Measurements from ENCODE around the gene ACADS. TPM values are rescaled to one million over a fixed set of nuclear protein-coding genes. Genes with fewer than 3 reads are reported as not detected.

The ACADS gene
- total RNA-seq, 4 donors from 2014 or later, result 21.3 to 37.1 (median 29.1) TPM

DNA sequence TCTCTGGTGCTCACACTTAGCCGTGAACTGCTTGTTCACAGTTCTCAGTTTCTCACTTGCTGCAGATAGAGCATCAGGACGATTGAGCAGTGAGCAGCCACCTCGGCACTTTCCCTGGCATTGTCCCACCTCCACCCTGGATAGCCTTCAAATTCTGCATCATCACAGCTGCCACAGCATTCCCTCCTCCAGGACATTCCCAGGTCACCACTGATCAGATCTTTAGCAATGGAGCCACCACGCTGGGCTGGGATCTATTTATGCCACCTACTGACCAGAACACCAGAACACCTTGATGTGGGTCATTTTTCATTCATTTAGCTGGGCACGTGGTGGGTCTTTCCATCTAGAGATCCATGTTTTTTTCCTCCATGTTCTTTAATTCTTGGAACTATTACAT is 23.6 kb downstream of the ACADS start:
- DNase-seq (ENCODE audit: low spot score in 2 of 2), result no peak
- no peak overlapping the region for H3K4me3 ChIP-seq (ENCODE audit: low read depth, poor library complexity, severe bottlenecking)
- intact Hi-C loops (cut with DNase I; ENCODE audit: low total_unique reads), result no loop called here
- TF ChIP-seq CTCF (IDR thresholded peaks at IDR 0.05) (no peak), POLR2A (IDR thresholded peaks at IDR 0.05) (no peak)
- 71 to 76% methylated on average over 5 of the region's 5 CpGs for WGBS, 2 donors

GRCh38 chr12:120750806-120751205 is 25.2 kb downstream of the ACADS start:
- intact Hi-C loops (cut with DNase I; ENCODE audit: low total_unique reads), result no loop called here
- H3K4me3 ChIP-seq (ENCODE audit: low read depth, poor library complexity, severe bottlenecking), result no peak overlapping the region
- no peak for DNase-seq (ENCODE audit: low spot score in 2 of 2)
- 95 to 97% methylated on average over 5 of the region's 5 CpGs for whole genome bisulfite sequencing, 2 donors
- TF ChIP-seq POLR2A (IDR thresholded peaks at IDR 0.05), result no peak
- no peak for TF ChIP-seq CTCF (IDR thresholded peaks at IDR 0.05)

DNA sequence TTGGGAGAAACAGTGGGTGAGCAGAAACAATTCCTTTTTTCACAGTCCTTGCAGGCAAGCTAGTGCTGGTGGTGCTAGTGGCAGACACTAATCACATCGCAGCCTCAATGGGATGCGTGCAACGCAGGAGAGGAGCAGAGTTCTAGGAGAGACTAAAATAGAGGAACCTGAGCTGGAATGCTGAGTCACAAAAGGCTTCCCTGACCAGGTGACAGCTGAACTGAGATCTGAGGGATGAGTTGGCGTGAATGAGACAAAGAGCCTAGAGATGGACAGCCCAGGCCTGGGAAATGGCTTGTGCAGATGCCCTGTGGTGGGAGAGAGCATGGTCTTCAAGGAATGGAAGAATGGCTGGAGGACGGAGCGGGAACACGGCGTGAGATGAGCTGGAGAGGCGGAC is 25.8 kb downstream of the ACADS start:
- 95 to 98% methylated on average over 9 of the region's 9 CpGs for WGBS, 2 donors
- TF ChIP-seq CTCF (IDR thresholded peaks at IDR 0.05) (no peak), POLR2A (IDR thresholded peaks at IDR 0.05) (no peak)
- intact Hi-C loops (cut with DNase I; ENCODE audit: low total_unique reads), result no loop called here
- no peak overlapping the region for H3K4me3 ChIP-seq (ENCODE audit: low read depth, poor library complexity, severe bottlenecking)
- no peak for DNase-seq (ENCODE audit: low spot score in 2 of 2)

GRCh38 chr12:120754792-120755191 is 29.2 kb downstream of the ACADS start:
- peak in 1 of 2 donors; percentile 17 for DNase-seq (ENCODE audit: low spot score in 2 of 2)
- TF ChIP-seq CTCF (IDR thresholded peaks at IDR 0.05) (no peak), POLR2A (IDR thresholded peaks at IDR 0.05) (no peak)
- intact Hi-C loops (cut with DNase I; ENCODE audit: low total_unique reads), result no loop called here
- no peak overlapping the region for H3K4me3 ChIP-seq (ENCODE audit: low read depth, poor library complexity, severe bottlenecking)

- no peak overlapping the region for H3K4me3 ChIP-seq (ENCODE audit: low read depth, poor library complexity, severe bottlenecking)
- TF ChIP-seq CTCF (IDR thresholded peaks at IDR 0.05) (no peak), POLR2A (IDR thresholded peaks at IDR 0.05) (no peak)
- intact Hi-C loops (cut with DNase I; ENCODE audit: low total_unique reads), result no loop called here
- no peak for DNase-seq (ENCODE audit: low spot score in 2 of 2)
Observed at GRCh38 chr12:120755269-120755668, 29.6 kb downstream of the ACADS start.

- peak in 1 of 2 donors; percentile 15 for DNase-seq (ENCODE audit: low spot score in 2 of 2)
- no peak for TF ChIP-seq CTCF (IDR thresholded peaks at IDR 0.05)
- TF ChIP-seq POLR2A (IDR thresholded peaks at IDR 0.05), result no peak
- 64 to 73% methylated on average over 4 of the region's 4 CpGs for WGBS, 2 donors
- intact Hi-C loops (cut with DNase I; ENCODE audit: low total_unique reads), result no loop called here
- no peak overlapping the region for H3K4me3 ChIP-seq (ENCODE audit: low read depth, poor library complexity, severe bottlenecking)
Observed at GRCh38 chr12:120757226-120757742, 31.7 kb downstream of the ACADS start.
